Embryonic facial prominence (tissue), 1 donor: ENCODE results near the gene LRRC36.

Experiments
- DNase-seq: peaks from one replicate; pipeline ENCODE4 v3.0.0-alpha.2; 2016; ENCODE audit errors: extremely low spot score

LRRC36 gene

DNA sequence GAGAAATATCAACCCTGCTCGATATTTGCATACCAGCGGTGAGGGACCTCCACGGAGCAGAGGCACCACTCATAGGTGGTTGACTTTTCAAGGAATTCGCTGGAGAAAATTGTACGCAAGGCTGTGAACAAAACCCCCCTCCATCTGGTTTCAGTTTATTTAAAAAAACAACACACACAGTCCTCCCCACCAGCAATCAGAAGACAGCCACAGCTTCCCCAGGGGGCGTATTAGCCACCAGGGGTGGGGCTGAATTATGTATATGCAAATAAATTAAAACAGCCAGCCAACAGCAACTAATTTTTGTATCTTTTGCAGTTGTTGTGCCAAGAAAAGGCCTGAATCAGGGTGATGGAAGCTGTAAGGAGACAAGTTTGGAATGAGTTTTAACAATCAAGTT is 98.4 kb downstream of the LRRC36 start:
- no peak for DNase-seq

- no peak for DNase-seq
Observed at GRCh38 chr16:67425580-67425979, 99.0 kb downstream of the LRRC36 start.

DNA sequence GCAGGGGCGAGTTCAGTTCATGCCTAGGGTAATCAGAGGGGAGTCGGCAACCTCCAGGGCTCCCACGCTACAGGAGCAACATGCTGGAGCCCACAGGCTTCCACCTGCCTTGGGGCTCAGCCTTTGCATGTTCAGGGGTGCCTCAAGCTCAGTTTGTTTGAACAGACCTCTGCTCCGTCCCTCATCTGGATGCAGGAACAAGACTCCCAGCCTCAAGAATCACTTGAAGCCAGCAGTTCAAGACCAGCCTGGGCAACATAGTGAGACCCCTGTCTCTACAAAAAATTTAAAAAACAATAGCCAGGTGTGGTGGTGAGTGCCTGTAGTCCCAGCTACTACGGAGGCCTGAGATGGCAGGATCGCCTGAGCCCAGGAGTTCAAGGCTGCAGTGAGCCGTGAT is 99.4 kb downstream of the LRRC36 start:
- no peak for DNase-seq

DNA sequence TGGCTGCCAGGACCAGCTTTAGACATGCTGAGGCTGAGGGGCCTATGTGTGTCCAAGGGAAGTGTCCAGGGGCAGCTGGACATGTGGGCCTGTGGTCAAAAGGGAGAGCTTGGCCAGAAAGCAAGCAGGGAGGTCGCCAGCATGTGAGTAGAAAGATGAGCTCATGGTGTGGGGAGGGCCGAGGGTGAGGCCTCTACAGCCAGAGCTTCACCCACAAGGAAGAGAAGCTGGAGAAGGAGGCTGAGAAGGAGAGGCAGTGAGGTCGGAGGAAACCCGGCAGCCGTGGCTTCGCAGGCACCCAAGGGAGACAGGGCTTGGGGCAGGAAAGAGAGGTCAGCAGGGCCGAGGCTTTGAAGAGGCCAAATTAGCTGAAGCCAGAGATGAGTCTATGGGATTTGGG is 100.3 kb downstream of the LRRC36 start:
- DNase-seq, result no peak

- no peak for DNase-seq
Observed at GRCh38 chr16:67428146-67428731, 101.6 kb downstream of the LRRC36 start.

DNA sequence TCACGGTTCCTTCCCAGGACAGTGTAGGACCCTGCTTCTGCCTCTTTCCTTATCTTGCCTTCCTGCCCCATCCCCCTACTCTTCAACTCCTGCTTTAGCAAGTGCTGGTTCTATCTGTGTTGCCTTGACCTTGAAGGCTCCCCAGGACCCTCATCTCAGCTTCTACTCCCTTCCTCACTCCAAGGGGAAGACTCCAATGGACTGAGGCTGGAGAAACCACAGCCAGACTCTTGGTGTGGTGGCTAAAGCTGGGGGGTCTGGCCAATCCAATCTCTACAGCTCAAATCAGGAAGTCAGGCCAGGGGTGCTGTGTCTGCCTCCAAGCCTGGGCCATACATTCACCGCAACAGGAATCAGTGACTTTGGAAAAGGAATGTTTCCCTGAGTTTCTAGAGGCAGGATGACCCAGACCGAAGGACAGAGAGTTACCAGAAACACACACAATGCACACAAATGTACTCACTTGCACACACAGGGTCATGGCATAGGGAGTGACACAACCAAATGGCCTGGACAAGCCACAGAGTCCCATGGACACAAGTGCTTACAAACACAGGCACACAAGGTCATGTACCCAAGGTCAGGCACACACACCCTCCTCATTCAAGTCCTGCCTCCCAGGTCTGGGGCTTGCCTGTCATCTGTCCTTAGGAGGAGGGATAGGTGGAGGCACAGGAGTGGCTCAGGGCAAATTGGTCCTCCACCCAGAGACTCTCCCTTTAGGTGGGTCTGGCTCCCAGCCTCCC is 102.6 kb downstream of the LRRC36 start:
- DNase-seq, result no peak

DNA sequence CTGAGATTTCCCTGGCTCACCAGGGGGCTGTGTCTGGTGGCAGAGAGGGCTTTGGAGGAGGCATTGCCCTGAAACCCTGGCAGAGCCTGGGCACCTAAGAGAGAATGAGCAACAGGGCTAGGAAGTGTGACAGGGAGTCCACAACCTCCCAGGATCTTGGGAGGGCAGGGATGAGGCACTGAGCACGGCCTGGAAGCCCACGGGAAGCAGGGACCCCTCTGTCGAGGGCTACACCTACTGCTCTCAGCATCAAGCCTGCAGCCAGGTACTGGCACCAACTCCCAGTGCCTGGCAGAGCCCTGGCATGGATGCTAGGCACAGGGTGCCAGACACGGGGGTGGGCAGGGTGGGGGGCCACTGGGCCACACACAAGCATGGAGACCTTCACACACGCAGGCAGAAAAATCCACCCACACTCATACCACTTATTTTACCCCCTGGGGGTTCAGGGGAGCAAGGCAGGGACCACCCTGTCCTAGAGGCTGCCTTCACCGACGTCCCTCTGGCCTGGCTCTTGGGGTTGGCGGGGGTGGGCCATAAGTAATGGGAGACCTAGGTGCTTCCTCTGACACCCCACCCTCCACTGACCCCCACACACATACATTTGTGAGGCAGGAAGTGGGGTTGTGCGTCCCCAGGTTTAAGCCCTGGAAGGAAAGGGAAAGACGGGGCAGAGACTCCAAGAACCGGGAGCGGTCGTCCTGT is 103.3 kb downstream of the LRRC36 start:
- DNase-seq, result no peak

- DNase-seq, result no peak
Observed at GRCh38 chr16:67430504-67430976, 103.9 kb downstream of the LRRC36 start.

DNA sequence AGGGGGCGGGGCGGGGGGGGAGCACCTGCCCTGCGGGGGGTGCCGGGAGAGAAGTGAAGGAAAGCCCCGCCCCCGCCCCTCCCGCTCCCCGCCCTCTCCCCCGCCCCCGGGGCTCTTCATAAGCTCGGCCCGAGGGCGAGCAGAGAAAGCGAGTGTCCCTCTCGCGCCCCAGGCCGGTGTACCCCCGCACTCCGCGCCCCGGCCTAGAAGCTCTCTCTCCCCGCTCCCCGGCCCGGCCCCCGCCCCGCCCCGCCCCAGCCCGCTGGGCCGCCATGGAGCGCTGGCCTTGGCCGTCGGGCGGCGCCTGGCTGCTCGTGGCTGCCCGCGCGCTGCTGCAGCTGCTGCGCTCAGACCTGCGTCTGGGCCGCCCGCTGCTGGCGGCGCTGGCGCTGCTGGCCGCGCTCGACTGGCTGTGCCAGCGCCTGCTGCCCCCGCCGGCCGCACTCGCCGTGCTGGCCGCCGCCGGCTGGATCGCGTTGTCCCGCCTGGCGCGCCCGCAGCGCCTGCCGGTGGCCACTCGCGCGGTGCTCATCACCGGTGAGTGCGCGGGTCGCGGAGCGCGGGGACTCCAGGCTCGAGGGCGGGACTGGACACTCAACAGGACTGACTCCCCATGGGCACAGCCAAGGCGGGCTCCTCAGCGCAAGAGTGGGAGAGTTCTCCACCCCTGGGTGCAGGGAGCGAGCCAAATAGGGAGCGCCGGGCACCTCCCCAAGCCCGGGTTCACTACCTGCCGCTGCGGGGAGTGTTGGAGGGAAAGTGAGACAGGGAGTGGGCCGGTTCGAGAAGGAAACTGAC is 104.6 kb downstream of the LRRC36 start, which contains the start of gene HSD11B2:
TSS of gene HSD11B2 (plus strand) at position 145 of the 798 bp plus-strand sequence. CDS start at position 273, 128 bp downstream.
- no peak for DNase-seq

GRCh38 chr16:67431775-67432505 is 105.3 kb downstream of the LRRC36 start:
- no peak for DNase-seq

DNA sequence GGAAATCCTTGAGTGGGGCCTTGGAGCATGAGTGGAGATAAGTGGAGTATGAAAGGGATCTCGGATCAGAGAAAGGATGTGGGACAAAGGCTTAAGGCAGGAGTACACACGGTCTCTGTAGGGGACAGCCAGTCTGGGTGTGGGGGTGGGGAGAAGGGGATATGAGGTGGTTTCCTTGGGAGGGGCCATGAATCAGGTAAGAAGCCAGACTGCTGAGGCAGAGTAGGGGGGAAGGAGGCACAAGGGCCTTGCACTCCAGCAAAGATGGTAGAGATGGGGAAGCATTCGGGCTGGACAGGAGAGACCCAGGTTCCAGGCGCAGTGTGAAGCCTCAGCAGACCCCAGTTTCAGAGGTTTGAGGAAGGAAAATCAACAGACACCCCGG is 105.9 kb downstream of the LRRC36 start:
- no peak for DNase-seq

GRCh38 chr16:67433131-67433719 is 106.6 kb downstream of the LRRC36 start:
- DNase-seq, result no peak
